ENCODE results near the gene NR1D1. TPM values are rescaled to one million over a fixed set of nuclear protein-coding genes. Genes with fewer than 3 reads are reported as not detected.

The NR1D1 gene
- total and polyA plus RNA-seq, 2 of the 13 experiments (the other 11 are each of a cell fraction or from before 2014, with no cell fraction given) = 2.1 to 2.7 TPM

DNA sequence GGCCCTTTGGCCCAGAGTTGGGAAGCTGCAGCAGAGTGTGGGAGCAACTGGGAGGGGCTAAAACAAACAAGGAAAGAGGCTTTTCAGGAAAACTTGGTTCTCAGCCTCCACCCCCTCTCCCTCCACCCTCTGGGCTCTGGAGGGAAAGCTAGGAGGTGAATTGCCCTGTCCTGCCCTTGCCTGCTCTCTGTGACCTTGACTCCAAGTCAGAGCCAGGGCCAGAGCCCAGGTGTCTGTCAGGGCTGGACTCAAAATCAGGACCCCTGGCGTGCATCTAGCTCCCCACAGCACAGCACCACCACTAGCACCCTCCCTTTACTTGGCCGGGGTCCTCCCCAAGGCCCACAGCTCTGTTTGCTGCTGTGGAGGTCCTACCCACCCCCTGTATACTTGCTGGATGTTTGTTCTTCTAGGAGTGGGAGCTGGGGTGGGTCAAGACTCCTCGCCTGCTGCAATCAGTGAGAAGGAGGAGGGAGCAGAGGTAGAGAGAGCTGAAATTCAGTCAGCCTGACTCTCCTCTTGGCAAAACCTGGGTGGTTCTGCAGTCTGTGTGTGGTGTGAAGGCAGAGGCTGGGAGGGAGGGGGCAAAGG lies 2.8 kb upstream of the NR1D1 start (continued):
- TF ChIP-seq, protein P1, sequence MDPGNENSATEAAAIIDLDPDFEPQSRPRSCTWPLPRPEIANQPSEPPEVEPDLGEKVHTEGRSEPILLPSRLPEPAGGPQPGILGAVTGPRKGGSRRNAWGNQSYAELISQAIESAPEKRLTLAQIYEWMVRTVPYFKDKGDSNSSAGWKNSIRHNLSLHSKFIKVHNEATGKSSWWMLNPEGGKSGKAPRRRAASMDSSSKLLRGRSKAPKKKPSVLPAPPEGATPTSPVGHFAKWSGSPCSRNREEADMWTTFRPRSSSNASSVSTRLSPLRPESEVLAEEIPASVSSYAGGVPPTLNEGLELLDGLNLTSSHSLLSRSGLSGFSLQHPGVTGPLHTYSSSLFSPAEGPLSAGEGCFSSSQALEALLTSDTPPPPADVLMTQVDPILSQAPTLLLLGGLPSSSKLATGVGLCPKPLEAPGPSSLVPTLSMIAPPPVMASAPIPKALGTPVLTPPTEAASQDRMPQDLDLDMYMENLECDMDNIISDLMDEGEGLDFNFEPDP (CRISPR knock-in tag; conservative IDR thresholded peaks at IDR 0.05) = no peak
- TF ChIP-seq ZNF788 (CRISPR knock-in tag; IDR thresholded peaks at IDR 0.05; ENCODE audit: borderline replicate concordance) (no peak), RARA (CRISPR knock-in tag; IDR thresholded peaks at IDR 0.05) (peak; percentile 87), KDM4B (CRISPR knock-in tag; IDR thresholded peaks at IDR 0.05) (no peak), HCFC1 (IDR thresholded peaks at IDR 0.05; ENCODE audit: low read depth, low read length) (no peak), ZSCAN30 (CRISPR knock-in tag; IDR thresholded peaks at IDR 0.05) (no peak), FOXA3 (CRISPR knock-in tag; IDR thresholded peaks at IDR 0.05) (peak; percentile 61), ZNF496 (CRISPR knock-in tag; IDR thresholded peaks at IDR 0.05; ENCODE audit: insufficient replicate concordance) (no peak), HMG20B (CRISPR knock-in tag; conservative IDR thresholded peaks at IDR 0.05) (0 out of 2 replicates have a peak, but pooled peaks have one; percentile 33), HIVEP1 (CRISPR knock-in tag; IDR thresholded peaks at IDR 0.05) (no peak), ZNF160 (CRISPR knock-in tag; IDR thresholded peaks at IDR 0.05) (no peak), GATAD2A (CRISPR knock-in tag; IDR thresholded peaks at IDR 0.05) (0 out of 2 replicates have a peak, but pooled peaks have one; percentile 41), FOXK1 (CRISPR knock-in tag; IDR thresholded peaks at IDR 0.05; ENCODE audit: borderline replicate concordance, low read depth) (no peak)
- TF ChIP-seq, protein P2, sequence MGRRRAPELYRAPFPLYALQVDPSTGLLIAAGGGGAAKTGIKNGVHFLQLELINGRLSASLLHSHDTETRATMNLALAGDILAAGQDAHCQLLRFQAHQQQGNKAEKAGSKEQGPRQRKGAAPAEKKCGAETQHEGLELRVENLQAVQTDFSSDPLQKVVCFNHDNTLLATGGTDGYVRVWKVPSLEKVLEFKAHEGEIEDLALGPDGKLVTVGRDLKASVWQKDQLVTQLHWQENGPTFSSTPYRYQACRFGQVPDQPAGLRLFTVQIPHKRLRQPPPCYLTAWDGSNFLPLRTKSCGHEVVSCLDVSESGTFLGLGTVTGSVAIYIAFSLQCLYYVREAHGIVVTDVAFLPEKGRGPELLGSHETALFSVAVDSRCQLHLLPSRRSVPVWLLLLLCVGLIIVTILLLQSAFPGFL (CRISPR knock-in tag; IDR thresholded peaks at IDR 0.05) = no peak
- TF ChIP-seq, protein P3, sequence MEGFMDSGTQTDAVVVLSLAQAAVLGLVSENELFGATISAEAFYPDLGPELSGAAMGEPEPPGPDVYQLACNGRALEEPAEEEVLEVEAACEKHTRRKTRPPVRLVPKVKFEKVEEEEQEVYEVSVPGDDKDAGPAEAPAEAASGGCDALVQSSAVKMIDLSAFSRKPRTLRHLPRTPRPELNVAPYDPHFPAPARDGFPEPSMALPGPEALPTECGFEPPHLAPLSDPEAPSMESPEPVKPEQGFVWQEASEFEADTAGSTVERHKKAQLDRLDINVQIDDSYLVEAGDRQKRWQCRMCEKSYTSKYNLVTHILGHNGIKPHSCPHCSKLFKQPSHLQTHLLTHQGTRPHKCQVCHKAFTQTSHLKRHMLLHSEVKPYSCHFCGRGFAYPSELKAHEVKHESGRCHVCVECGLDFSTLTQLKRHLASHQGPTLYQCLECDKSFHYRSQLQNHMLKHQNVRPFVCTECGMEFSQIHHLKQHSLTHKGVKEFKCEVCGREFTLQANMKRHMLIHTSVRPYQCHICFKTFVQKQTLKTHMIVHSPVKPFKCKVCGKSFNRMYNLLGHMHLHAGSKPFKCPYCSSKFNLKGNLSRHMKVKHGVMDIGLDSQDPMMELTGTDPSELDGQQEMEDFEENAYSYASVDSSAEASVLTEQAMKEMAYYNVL (CRISPR knock-in tag; IDR thresholded peaks at IDR 0.05; ENCODE audit: borderline replicate concordance) = no peak
- TF ChIP-seq, protein P4, sequence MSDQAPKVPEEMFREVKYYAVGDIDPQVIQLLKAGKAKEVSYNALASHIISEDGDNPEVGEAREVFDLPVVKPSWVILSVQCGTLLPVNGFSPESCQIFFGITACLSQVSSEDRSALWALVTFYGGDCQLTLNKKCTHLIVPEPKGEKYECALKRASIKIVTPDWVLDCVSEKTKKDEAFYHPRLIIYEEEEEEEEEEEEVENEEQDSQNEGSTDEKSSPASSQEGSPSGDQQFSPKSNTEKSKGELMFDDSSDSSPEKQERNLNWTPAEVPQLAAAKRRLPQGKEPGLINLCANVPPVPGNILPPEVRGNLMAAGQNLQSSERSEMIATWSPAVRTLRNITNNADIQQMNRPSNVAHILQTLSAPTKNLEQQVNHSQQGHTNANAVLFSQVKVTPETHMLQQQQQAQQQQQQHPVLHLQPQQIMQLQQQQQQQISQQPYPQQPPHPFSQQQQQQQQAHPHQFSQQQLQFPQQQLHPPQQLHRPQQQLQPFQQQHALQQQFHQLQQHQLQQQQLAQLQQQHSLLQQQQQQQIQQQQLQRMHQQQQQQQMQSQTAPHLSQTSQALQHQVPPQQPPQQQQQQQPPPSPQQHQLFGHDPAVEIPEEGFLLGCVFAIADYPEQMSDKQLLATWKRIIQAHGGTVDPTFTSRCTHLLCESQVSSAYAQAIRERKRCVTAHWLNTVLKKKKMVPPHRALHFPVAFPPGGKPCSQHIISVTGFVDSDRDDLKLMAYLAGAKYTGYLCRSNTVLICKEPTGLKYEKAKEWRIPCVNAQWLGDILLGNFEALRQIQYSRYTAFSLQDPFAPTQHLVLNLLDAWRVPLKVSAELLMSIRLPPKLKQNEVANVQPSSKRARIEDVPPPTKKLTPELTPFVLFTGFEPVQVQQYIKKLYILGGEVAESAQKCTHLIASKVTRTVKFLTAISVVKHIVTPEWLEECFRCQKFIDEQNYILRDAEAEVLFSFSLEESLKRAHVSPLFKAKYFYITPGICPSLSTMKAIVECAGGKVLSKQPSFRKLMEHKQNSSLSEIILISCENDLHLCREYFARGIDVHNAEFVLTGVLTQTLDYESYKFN (CRISPR knock-in tag; conservative IDR thresholded peaks at IDR 0.05) = 0 out of 2 replicates have a peak, but pooled peaks have one; percentile 15
- TF ChIP-seq, protein P5, sequence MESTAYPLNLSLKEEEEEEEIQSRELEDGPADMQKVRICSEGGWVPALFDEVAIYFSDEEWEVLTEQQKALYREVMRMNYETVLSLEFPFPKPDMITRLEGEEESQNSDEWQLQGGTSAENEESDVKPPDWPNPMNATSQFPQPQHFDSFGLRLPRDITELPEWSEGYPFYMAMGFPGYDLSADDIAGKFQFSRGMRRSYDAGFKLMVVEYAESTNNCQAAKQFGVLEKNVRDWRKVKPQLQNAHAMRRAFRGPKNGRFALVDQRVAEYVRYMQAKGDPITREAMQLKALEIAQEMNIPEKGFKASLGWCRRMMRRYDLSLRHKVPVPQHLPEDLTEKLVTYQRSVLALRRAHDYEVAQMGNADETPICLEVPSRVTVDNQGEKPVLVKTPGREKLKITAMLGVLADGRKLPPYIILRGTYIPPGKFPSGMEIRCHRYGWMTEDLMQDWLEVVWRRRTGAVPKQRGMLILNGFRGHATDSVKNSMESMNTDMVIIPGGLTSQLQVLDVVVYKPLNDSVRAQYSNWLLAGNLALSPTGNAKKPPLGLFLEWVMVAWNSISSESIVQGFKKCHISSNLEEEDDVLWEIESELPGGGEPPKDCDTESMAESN (CRISPR knock-in tag; conservative IDR thresholded peaks at IDR 0.05) = peak; percentile 26; the same call in 1 of the 2 replicates
